ENCODE data around the gene OR5B21. TPM values are rescaled to one million over a fixed set of nuclear protein-coding genes. Genes with fewer than 3 reads are reported as not detected.

Gene OR5B21
- total RNA-seq, 1 experiment from 2014 or later = not detected

- no peaks in the 10 kb centered on the region; the same call in 1 of the 2 replicates for H3K4me1 ChIP-seq (ENCODE audit: insufficient read depth, low read length)
- Mint-ChIP-seq H3K27ac (no peak overlapping the region), H3K4me1 (peaks cover 0 to 4% of the 10 kb centered on the region in 2 experiments; a peak in 1 of 4 replicates), H3K27me3 (ENCODE audit: low read depth) (no peaks in the 10 kb centered on the region; the same call in 1 of the 2 replicates), H3K36me3 (ENCODE audit: insufficient read depth in 1 of 3, low read depth in 3 of 3) (no peaks in the 10 kb centered on the region), H3K9me3 (no peaks in the 10 kb centered on the region), H3K4me3 (no peak overlapping the region)
- no peak overlapping the region for H3K4me2 ChIP-seq (ENCODE audit: insufficient read depth, insufficient read length, low read length)
- H2BK120ac ChIP-seq (ENCODE audit: low read depth, low read length, poor library complexity, severe bottlenecking) = no peak overlapping the region
- DNase-seq = no peak
- H3K4ac ChIP-seq (ENCODE audit: low read depth, low read length) = no peak overlapping the region
- no peak overlapping the region for H3K9ac ChIP-seq (ENCODE audit: extremely low read depth, insufficient read length, low read length)
- H3K23me2 ChIP-seq (ENCODE audit: insufficient read length, low read depth, low read length, poor library complexity, severe bottlenecking) = no peaks in the 10 kb centered on the region
- H2BK12ac ChIP-seq (ENCODE audit: insufficient read length, low read depth, low read length) = no peak overlapping the region
- H4K8ac ChIP-seq (replicated peaks; ENCODE audit: insufficient read length, low read depth, low read length) = no peak overlapping the region
- no peaks in the 10 kb centered on the region for H3K79me1 ChIP-seq (ENCODE audit: insufficient read depth, low read depth, low read length, poor library complexity, severe bottlenecking)
- H3K14ac ChIP-seq (ENCODE audit: insufficient read depth, low read length) = no peak overlapping the region
- H3T11ph ChIP-seq (ENCODE audit: low read length) = no peak overlapping the region
- H2AK5ac ChIP-seq (ENCODE audit: insufficient read length, low read length) = no peak overlapping the region
- no peaks in the 10 kb centered on the region for H3K27me3 ChIP-seq (ENCODE audit: insufficient read depth, low read length)
- H4K20me1 ChIP-seq (ENCODE audit: control insufficient read depth, insufficient read depth, insufficient read length) = no peaks in the 10 kb centered on the region
- no peak overlapping the region for H3K23ac ChIP-seq (ENCODE audit: insufficient read length, low read depth, low read length)
- H3K79me2 ChIP-seq (ENCODE audit: insufficient read depth, low read length) = no peaks in the 10 kb centered on the region
- no peak overlapping the region for H3K56ac ChIP-seq (ENCODE audit: insufficient read length, low read depth, low read length)
- no peak overlapping the region for H4K5ac ChIP-seq (ENCODE audit: insufficient read length, low read depth, low read length)
- no peak overlapping the region for H2BK15ac ChIP-seq (ENCODE audit: low read depth, low read length)
- H3K18ac ChIP-seq (ENCODE audit: insufficient read length, low read depth, low read length) = no peak overlapping the region
- no peak overlapping the region for H2BK20ac ChIP-seq (ENCODE audit: low read depth, low read length, poor library complexity, severe bottlenecking)
- no peak overlapping the region for H4K91ac ChIP-seq (ENCODE audit: insufficient read length, low read depth, low read length)
- no peaks in the 10 kb centered on the region for H3K9me3 ChIP-seq (ENCODE audit: control insufficient read depth, low read depth, low read length)
- H2BK5ac ChIP-seq (ENCODE audit: insufficient read length, low read length) = no peak overlapping the region
- H3K27ac ChIP-seq (ENCODE audit: insufficient read length, low read depth, low read length) = no peak overlapping the region
- TF ChIP-seq CTCF (conservative IDR thresholded peaks at IDR 0.05) = no peak
- no peak overlapping the region for H2AFZ ChIP-seq (ENCODE audit: low read length)
Observed at GRCh38 chr11:58494101-58494500, 13.8 kb downstream of the OR5B21 start.

Measured in H9 (cell line).